NCI-H146 treated with DMSO at 0.1 percent for 48 hours (cell line): Measurements from ENCODE around the gene PPP1R13L.
A peak's percentile ranks its signal among the peaks of the same experiment; 100 is the strongest.
"Not testable (repeated sequence)": the region's sequence is repeated elsewhere in the genome, so short reads cannot be mapped to it uniquely, and the experiment has no call there.

Experiments used
- DNase-seq: peaks from one replicate; lab custom pipeline; 2025; ENCODE audit not compliant: unreplicated experiment; lab: John Stamatoyannopoulos, UW

The PPP1R13L gene

GRCh38 chr19:45404557-45405434 lies at the start of gene PPP1R13L:
TSS of gene PPP1R13L (minus strand) at chr19:45405069. CDS start at chr19:45398318, 6,751 bp downstream.
- peak; percentile 62 for DNase-seq

- DNase-seq, result no peak
Measured at GRCh38 chr19:45451850-45452387, 47.0 kb upstream of the PPP1R13L start.

GRCh38 chr19:45451131-45451849 lies 46.4 kb upstream of the PPP1R13L start:
- DNase-seq, result no peak

- DNase-seq, result no peak
Measured at GRCh38 chr19:45450012-45450333, 45.1 kb upstream of the PPP1R13L start.

GRCh38 chr19:45448887-45449299 lies 44.0 kb upstream of the PPP1R13L start:
- DNase-seq, result no peak

GRCh38 chr19:45448425-45448756 lies 43.5 kb upstream of the PPP1R13L start:
- DNase-seq, result no peak

- no peak for DNase-seq
Measured at GRCh38 chr19:45446944-45447343, 42.1 kb upstream of the PPP1R13L start.

GRCh38 chr19:45446295-45446694 lies 41.4 kb upstream of the PPP1R13L start:
- no peak for DNase-seq

GRCh38 chr19:45445139-45445538 lies 40.3 kb upstream of the PPP1R13L start:
- DNase-seq, result no peak

- DNase-seq, result peak; percentile 17
Measured at GRCh38 chr19:45444318-45445041, 39.6 kb upstream of the PPP1R13L start.

- DNase-seq, result no peak
Measured at GRCh38 chr19:45443462-45444317, 38.8 kb upstream of the PPP1R13L start.

- no peak for DNase-seq
Measured at GRCh38 chr19:45442778-45443461, 38.1 kb upstream of the PPP1R13L start.

- DNase-seq, result no peak
Measured at GRCh38 chr19:45442408-45442777, 37.5 kb upstream of the PPP1R13L start.

- DNase-seq, result no peak
Measured at GRCh38 chr19:45440873-45441654, 36.2 kb upstream of the PPP1R13L start.

- no peak for DNase-seq
Measured at GRCh38 chr19:45440259-45440638, 35.4 kb upstream of the PPP1R13L start.

- DNase-seq, result peak; percentile 51
Measured at GRCh38 chr19:45439569-45440258, 34.8 kb upstream of the PPP1R13L start.

- DNase-seq, result no peak
Measured at GRCh38 chr19:45439190-45439568, 34.3 kb upstream of the PPP1R13L start.

GRCh38 chr19:45437328-45437727 lies 32.5 kb upstream of the PPP1R13L start:
- DNase-seq, result no peak

- DNase-seq, result not testable (repeated sequence)
Measured at GRCh38 chr19:45432543-45432942, 27.7 kb upstream of the PPP1R13L start.
